ENCODE measurements around the gene SLC2A13. TPM values are rescaled to one million over a fixed set of nuclear protein-coding genes. Genes with fewer than 3 reads are reported as not detected.

Gene SLC2A13
- total RNA-seq, 1 donor from 2014 or later: 6.9 TPM

GRCh38 chr12:39846971-39847650 lies 258.8 kb downstream of the SLC2A13 start:
- TF ChIP-seq CTCF (IDR thresholded peaks at IDR 0.05): no peak
- Mint-ChIP-seq H3K9me3 (ENCODE audit: unreplicated experiment) (no peaks in the 10 kb centered on the region), H3K27ac (ENCODE audit: unreplicated experiment) (no peak overlapping the region), H3K36me3 (ENCODE audit: unreplicated experiment) (no peaks in the 10 kb centered on the region), H3K4me1 (ENCODE audit: unreplicated experiment) (no peaks in the 10 kb centered on the region), H3K27me3 (ENCODE audit: unreplicated experiment) (no peaks in the 10 kb centered on the region), H3K4me3 (ENCODE audit: unreplicated experiment) (no peak overlapping the region)
- no peak for DNase-seq (ENCODE audit: extremely low spot score, unreplicated experiment)

GRCh38 chr12:39846304-39846703 lies 259.6 kb downstream of the SLC2A13 start:
- no peak for TF ChIP-seq CTCF (IDR thresholded peaks at IDR 0.05)
- no peak for DNase-seq (ENCODE audit: extremely low spot score, unreplicated experiment)

GRCh38 chr12:39840422-39840821 lies 265.5 kb downstream of the SLC2A13 start:
- Mint-ChIP-seq H3K4me1 (ENCODE audit: unreplicated experiment) (no peaks in the 10 kb centered on the region), H3K36me3 (ENCODE audit: unreplicated experiment) (no peaks in the 10 kb centered on the region), H3K9me3 (ENCODE audit: unreplicated experiment) (no peaks in the 10 kb centered on the region), H3K27me3 (ENCODE audit: unreplicated experiment) (no peaks in the 10 kb centered on the region), H3K27ac (ENCODE audit: unreplicated experiment) (no peak overlapping the region), H3K4me3 (ENCODE audit: unreplicated experiment) (no peak overlapping the region)
- TF ChIP-seq CTCF (IDR thresholded peaks at IDR 0.05): no peak
- DNase-seq (ENCODE audit: extremely low spot score, unreplicated experiment): no peak

More at GRCh38 chr12:39846304-39846703, 259.6 kb downstream of the SLC2A13 start:
- Mint-ChIP-seq H3K4me3 (ENCODE audit: unreplicated experiment) (no peak overlapping the region), H3K9me3 (ENCODE audit: unreplicated experiment) (no peaks in the 10 kb centered on the region), H3K27me3 (ENCODE audit: unreplicated experiment) (no peaks in the 10 kb centered on the region), H3K36me3 (ENCODE audit: unreplicated experiment) (no peaks in the 10 kb centered on the region), H3K4me1 (ENCODE audit: unreplicated experiment) (no peaks in the 10 kb centered on the region), H3K27ac (ENCODE audit: unreplicated experiment) (no peak overlapping the region)

GRCh38 chr12:39839072-39839471 lies 266.8 kb downstream of the SLC2A13 start:
- Mint-ChIP-seq H3K27ac (ENCODE audit: unreplicated experiment) (no peak overlapping the region), H3K9me3 (ENCODE audit: unreplicated experiment) (no peaks in the 10 kb centered on the region), H3K27me3 (ENCODE audit: unreplicated experiment) (no peaks in the 10 kb centered on the region), H3K4me1 (ENCODE audit: unreplicated experiment) (no peaks in the 10 kb centered on the region), H3K4me3 (ENCODE audit: unreplicated experiment) (no peak overlapping the region), H3K36me3 (ENCODE audit: unreplicated experiment) (no peaks in the 10 kb centered on the region)
- no peak for DNase-seq (ENCODE audit: extremely low spot score, unreplicated experiment)
- TF ChIP-seq CTCF (IDR thresholded peaks at IDR 0.05): no peak

- Mint-ChIP-seq H3K4me3 (ENCODE audit: unreplicated experiment) (no peak overlapping the region), H3K9me3 (ENCODE audit: unreplicated experiment) (no peaks in the 10 kb centered on the region), H3K27me3 (ENCODE audit: unreplicated experiment) (no peaks in the 10 kb centered on the region), H3K36me3 (ENCODE audit: unreplicated experiment) (no peaks in the 10 kb centered on the region), H3K27ac (ENCODE audit: unreplicated experiment) (no peak overlapping the region), H3K4me1 (ENCODE audit: unreplicated experiment) (no peaks in the 10 kb centered on the region)
- no peak for DNase-seq (ENCODE audit: extremely low spot score, unreplicated experiment)
- TF ChIP-seq CTCF (IDR thresholded peaks at IDR 0.05): no peak
Measured at GRCh38 chr12:39835517-39836489, 270.1 kb downstream of the SLC2A13 start.
